ENCODE results near the gene PDCL3. TPM values are rescaled to one million over a fixed set of nuclear protein-coding genes. Genes with fewer than 3 reads are reported as not detected.

PDCL3 gene
- polyA plus RNA-seq, 1 of the 3 experiments (the other 2 are of a cell fraction), result 32.8 TPM

DNA sequence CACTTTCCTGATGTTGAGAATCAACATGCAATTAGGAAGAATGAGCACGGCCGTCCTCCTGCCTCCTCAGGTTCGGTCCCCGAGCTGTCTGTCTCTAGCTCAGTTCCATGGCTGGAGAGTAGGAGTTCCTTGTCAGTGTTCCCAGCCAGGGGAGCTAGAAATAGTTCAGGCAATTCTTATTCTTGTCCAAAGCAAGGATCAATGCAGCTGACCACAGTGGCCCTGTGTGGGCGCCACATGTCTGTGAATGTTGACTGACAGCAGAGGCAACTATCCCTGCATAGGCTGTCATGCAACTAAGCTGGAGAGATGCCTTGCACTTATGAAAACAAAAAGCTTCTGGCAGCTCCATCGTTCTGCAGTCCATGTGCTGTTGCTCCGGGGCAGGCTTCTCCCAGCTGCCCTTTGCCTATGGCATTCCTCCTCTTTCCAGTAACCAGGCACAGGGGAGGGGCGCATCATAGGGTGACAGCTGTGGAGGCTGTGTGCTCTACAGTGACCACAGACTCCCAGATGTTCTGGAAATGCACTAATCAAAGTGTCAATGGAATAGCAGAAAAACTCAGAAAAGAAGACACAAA, 58.7 kb downstream of the PDCL3 start:
- Histone ChIP-seq H3K9me3 (no peaks in the 10 kb centered on the region), H3K27me3 (ENCODE audit: insufficient read depth) (peaks cover 8% of the 10 kb centered on the region; the same call in 1 of the 2 replicates), H3K9ac (no peak overlapping the region), H3K4me3 (ENCODE audit: low read depth in 2 of 2, low read length in 1 of 2) (no peak overlapping the region), H3F3A (replicated peaks; ENCODE audit: insufficient read depth) (no peaks in the 10 kb centered on the region), H3K9me2 (no peaks in the 10 kb centered on the region), H3K79me2 (ENCODE audit: insufficient read depth) (no peaks in the 10 kb centered on the region), H3K4me2 (no peak overlapping the region), H3K36me3 (replicated peaks in 1 of 2; ENCODE audit: control insufficient read depth in 1 of 2, insufficient read depth in 2 of 2, low read length in 1 of 2) (no peaks in the 10 kb centered on the region), H2AFZ (ENCODE audit: low read depth) (no peak overlapping the region), H3K27ac (ENCODE audit: low read depth in 2 of 2, low read length in 1 of 2) (no peak overlapping the region), H4K20me1 (ENCODE audit: insufficient read depth) (no peaks in the 10 kb centered on the region), H3K4me1 (ENCODE audit: control insufficient read depth in 1 of 2, insufficient read depth in 2 of 2, low read depth in 1 of 2, low read length in 1 of 2) (no peaks in the 10 kb centered on the region)
- DNase-seq, result no peak
- WGBS (ENCODE audit: low lambda C conversion rate), result 46% methylated on average over 7 of the region's 8 CpGs
- CTCF ChIA-PET, result interaction anchor here (0.9 to 9.0 kb wide), 3 partner anchors 11 to 26 kb away, joined by 3 to 56 read pairs (median 4); no protein-coding TSS in a partner anchor
- POLR2A ChIA-PET, result no interaction called here
- TF ChIP-seq, protein P1, sequence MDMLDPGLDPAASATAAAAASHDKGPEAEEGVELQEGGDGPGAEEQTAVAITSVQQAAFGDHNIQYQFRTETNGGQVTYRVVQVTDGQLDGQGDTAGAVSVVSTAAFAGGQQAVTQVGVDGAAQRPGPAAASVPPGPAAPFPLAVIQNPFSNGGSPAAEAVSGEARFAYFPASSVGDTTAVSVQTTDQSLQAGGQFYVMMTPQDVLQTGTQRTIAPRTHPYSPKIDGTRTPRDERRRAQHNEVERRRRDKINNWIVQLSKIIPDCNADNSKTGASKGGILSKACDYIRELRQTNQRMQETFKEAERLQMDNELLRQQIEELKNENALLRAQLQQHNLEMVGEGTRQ (IDR thresholded peaks at IDR 0.05; ENCODE audit: borderline replicate concordance, low read depth, low read length), result no peak
- TF ChIP-seq NFIC (IDR thresholded peaks at IDR 0.05; ENCODE audit: borderline replicate concordance) (no peak), RCOR1 (IDR thresholded peaks at IDR 0.05; ENCODE audit: low read length) (no peak), GATA2 (CRISPR knock-in tag; IDR thresholded peaks at IDR 0.05) (no peak), ELF1 (IDR thresholded peaks at IDR 0.05) (no peak), SMC3 (IDR thresholded peaks at IDR 0.05; ENCODE audit: low read depth, low read length) (no peak), TAF1 (IDR thresholded peaks at IDR 0.05; ENCODE audit: borderline replicate concordance, low read depth, low read length) (no peak), FOSL2 (IDR thresholded peaks at IDR 0.05; ENCODE audit: borderline replicate concordance, low read depth) (no peak), EZH2phosphoT487 (IDR thresholded peaks at IDR 0.05; ENCODE audit: borderline replicate concordance, low read depth) (no peak), RFX5 (IDR thresholded peaks at IDR 0.05; ENCODE audit: low read length) (no peak), EP300 (IDR thresholded peaks at IDR 0.05; ENCODE audit: borderline replicate concordance in 1 of 2, low read depth in 1 of 2, low read length in 1 of 2) (no peak), FOXM1 (IDR thresholded peaks at IDR 0.05; ENCODE audit: low read depth) (no peak), RXRA (IDR thresholded peaks at IDR 0.05; ENCODE audit: borderline replicate concordance, low read depth) (no peak), FOXJ3 (CRISPR knock-in tag; IDR thresholded peaks at IDR 0.05) (no peak), YY1 (IDR thresholded peaks at IDR 0.05; ENCODE audit: low read depth) (no peak)
- TF ChIP-seq, protein P2, sequence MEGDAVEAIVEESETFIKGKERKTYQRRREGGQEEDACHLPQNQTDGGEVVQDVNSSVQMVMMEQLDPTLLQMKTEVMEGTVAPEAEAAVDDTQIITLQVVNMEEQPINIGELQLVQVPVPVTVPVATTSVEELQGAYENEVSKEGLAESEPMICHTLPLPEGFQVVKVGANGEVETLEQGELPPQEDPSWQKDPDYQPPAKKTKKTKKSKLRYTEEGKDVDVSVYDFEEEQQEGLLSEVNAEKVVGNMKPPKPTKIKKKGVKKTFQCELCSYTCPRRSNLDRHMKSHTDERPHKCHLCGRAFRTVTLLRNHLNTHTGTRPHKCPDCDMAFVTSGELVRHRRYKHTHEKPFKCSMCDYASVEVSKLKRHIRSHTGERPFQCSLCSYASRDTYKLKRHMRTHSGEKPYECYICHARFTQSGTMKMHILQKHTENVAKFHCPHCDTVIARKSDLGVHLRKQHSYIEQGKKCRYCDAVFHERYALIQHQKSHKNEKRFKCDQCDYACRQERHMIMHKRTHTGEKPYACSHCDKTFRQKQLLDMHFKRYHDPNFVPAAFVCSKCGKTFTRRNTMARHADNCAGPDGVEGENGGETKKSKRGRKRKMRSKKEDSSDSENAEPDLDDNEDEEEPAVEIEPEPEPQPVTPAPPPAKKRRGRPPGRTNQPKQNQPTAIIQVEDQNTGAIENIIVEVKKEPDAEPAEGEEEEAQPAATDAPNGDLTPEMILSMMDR (IDR thresholded peaks at IDR 0.05), result no peak
- TF ChIP-seq, protein P3, sequence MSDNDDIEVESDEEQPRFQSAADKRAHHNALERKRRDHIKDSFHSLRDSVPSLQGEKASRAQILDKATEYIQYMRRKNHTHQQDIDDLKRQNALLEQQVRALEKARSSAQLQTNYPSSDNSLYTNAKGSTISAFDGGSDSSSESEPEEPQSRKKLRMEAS (IDR thresholded peaks at IDR 0.05; ENCODE audit: low read depth), result no peak
- TF ChIP-seq, protein P4, sequence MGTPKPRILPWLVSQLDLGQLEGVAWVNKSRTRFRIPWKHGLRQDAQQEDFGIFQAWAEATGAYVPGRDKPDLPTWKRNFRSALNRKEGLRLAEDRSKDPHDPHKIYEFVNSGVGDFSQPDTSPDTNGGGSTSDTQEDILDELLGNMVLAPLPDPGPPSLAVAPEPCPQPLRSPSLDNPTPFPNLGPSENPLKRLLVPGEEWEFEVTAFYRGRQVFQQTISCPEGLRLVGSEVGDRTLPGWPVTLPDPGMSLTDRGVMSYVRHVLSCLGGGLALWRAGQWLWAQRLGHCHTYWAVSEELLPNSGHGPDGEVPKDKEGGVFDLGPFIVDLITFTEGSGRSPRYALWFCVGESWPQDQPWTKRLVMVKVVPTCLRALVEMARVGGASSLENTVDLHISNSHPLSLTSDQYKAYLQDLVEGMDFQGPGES (IDR thresholded peaks at IDR 0.05; ENCODE audit: low read depth, low read length), result no peak
- TF ChIP-seq, protein P5, sequence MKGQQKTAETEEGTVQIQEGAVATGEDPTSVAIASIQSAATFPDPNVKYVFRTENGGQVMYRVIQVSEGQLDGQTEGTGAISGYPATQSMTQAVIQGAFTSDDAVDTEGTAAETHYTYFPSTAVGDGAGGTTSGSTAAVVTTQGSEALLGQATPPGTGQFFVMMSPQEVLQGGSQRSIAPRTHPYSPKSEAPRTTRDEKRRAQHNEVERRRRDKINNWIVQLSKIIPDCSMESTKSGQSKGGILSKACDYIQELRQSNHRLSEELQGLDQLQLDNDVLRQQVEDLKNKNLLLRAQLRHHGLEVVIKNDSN (IDR thresholded peaks at IDR 0.05; ENCODE audit: borderline replicate concordance, low read depth), result no peak
- TF ChIP-seq, protein P6, sequence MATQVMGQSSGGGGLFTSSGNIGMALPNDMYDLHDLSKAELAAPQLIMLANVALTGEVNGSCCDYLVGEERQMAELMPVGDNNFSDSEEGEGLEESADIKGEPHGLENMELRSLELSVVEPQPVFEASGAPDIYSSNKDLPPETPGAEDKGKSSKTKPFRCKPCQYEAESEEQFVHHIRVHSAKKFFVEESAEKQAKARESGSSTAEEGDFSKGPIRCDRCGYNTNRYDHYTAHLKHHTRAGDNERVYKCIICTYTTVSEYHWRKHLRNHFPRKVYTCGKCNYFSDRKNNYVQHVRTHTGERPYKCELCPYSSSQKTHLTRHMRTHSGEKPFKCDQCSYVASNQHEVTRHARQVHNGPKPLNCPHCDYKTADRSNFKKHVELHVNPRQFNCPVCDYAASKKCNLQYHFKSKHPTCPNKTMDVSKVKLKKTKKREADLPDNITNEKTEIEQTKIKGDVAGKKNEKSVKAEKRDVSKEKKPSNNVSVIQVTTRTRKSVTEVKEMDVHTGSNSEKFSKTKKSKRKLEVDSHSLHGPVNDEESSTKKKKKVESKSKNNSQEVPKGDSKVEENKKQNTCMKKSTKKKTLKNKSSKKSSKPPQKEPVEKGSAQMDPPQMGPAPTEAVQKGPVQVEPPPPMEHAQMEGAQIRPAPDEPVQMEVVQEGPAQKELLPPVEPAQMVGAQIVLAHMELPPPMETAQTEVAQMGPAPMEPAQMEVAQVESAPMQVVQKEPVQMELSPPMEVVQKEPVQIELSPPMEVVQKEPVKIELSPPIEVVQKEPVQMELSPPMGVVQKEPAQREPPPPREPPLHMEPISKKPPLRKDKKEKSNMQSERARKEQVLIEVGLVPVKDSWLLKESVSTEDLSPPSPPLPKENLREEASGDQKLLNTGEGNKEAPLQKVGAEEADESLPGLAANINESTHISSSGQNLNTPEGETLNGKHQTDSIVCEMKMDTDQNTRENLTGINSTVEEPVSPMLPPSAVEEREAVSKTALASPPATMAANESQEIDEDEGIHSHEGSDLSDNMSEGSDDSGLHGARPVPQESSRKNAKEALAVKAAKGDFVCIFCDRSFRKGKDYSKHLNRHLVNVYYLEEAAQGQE (IDR thresholded peaks at IDR 0.05; ENCODE audit: low read depth, low read length), result no peak

All from SK-N-SH (cell line).